ENCODE results near the gene EIF3L. TPM values are rescaled to one million over a fixed set of nuclear protein-coding genes. Genes with fewer than 3 reads are reported as not detected.

Gene EIF3L
- total and polyA plus RNA-seq, 2 of the 8 experiments (the other 6 are each of a cell fraction or from before 2014, with no cell fraction given): 639 to 886 TPM

GRCh38 chr22:37896939-37897338 lies 47.7 kb downstream of the EIF3L start:
- no peak for DNase-seq (ENCODE audit: low read depth in 1 of 2, low spot score in 2 of 2)
- Histone ChIP-seq H2BK120ac (replicated peaks; ENCODE audit: low read depth, low read length) (no peak overlapping the region), H2BK20ac (ENCODE audit: low read length) (0 out of 2 replicates have a peak overlapping the region, but pooled peaks have one; percentile 80), H3K4ac (replicated peaks; ENCODE audit: insufficient read length, low read depth, low read length) (no peak overlapping the region), H4K5ac (ENCODE audit: insufficient read length, low read depth, low read length) (no peak overlapping the region), H2BK12ac (ENCODE audit: low read depth, low read length) (peak overlapping the region; percentile 77), H3K23me2 (ENCODE audit: low read depth, low read length) (no peaks in the 10 kb centered on the region), H3K23ac (ENCODE audit: insufficient read length) (no peak overlapping the region), H3K9ac (replicated peaks in 1 of 4; ENCODE audit: extremely low read depth in 1 of 4, low read depth in 3 of 4, low read length in 3 of 4) (no peak overlapping the region), H4K91ac (replicated peaks; ENCODE audit: insufficient read length, low read length) (no peak overlapping the region), H3K27me3 (replicated peaks in 1 of 4; ENCODE audit: control insufficient read depth in 3 of 4, extremely low read depth in 1 of 4, insufficient read depth in 3 of 4, low read length in 3 of 4) (no peaks in the 10 kb centered on the region), H3K79me1 (ENCODE audit: low read depth, low read length) (no peaks in the 10 kb centered on the region; the same call in 1 of the 2 replicates), H3K18ac (ENCODE audit: extremely low read depth, low read length) (peak overlapping the region; percentile 87; the same call in 1 of the 2 replicates), H3K4me2 (ENCODE audit: insufficient read depth in 1 of 2, low read depth in 2 of 2, low read length in 2 of 2) (no peak overlapping the region), H3K4me3 (ENCODE audit: extremely low read depth in 1 of 4, insufficient read depth in 2 of 4, low read depth in 3 of 4, low read length in 4 of 4) (no peak overlapping the region), H3K79me2 (ENCODE audit: control insufficient read depth in 1 of 2, insufficient read depth in 2 of 2, low read length in 2 of 2) (no peaks in the 10 kb centered on the region), H3K36me3 (ENCODE audit: control insufficient read depth in 2 of 4, insufficient read depth in 4 of 4, low read length in 3 of 4) (peaks cover 0 to 2% (median 0%) of the 10 kb centered on the region in 4 experiments; a peak in 3 of 8 replicates), H4K20me1 (replicated peaks in 1 of 2; ENCODE audit: control insufficient read depth in 1 of 2, insufficient read depth in 2 of 2, low read length in 2 of 2) (no peaks in the 10 kb centered on the region), H2BK15ac (ENCODE audit: low read length) (no peak overlapping the region), H2AK5ac (ENCODE audit: low read depth, low read length) (no peak overlapping the region; the same call in 1 of the 2 replicates), H3K9me3 (ENCODE audit: insufficient read depth in 2 of 2, low read depth in 1 of 2, low read length in 1 of 2) (no peaks in the 10 kb centered on the region), H3K27ac (ENCODE audit: low read depth, low read length) (no peak overlapping the region), H4K8ac (ENCODE audit: extremely low read depth, insufficient read depth, low read length) (no peak overlapping the region), H2BK5ac (ENCODE audit: low read depth, low read length) (peak overlapping the region; percentile 71), H3K14ac (ENCODE audit: insufficient read length) (no peak overlapping the region), H3K56ac (replicated peaks; ENCODE audit: insufficient read length, low read depth, low read length) (no peak overlapping the region), H3K4me1 (replicated peaks in 1 of 4; ENCODE audit: control insufficient read depth in 3 of 4, insufficient read depth in 4 of 4, low read length in 3 of 4) (peaks cover 16 to 24% (median 20%) of the 10 kb centered on the region in 4 experiments), H2AFZ (ENCODE audit: low read length) (no peak overlapping the region)
- ChIA-PET POLR2A (ENCODE audit: partially characterized antibody) (interaction anchor here (1.0 to 9.8 kb wide), 12 partner anchors 7 to 92 kb away, joined by 3 to 150 read pairs (median 5); partner anchors contain the start of gene MICALL1), CTCF (ENCODE audit: partially characterized antibody) (interaction anchor here (0.7 to 15.4 kb wide), 14 partner anchors 9 to 353 kb away, joined by 3 to 158 read pairs (median 3); partner anchors contain the start of genes ANKRD54 and MICALL1)
- no peak for TF ChIP-seq CEBPB (IDR thresholded peaks at IDR 0.05; ENCODE audit: low read depth, low read length)
- no peak for TF ChIP-seq ASH2L (IDR thresholded peaks at IDR 0.05; ENCODE audit: low read length)
- TF ChIP-seq RAD21 (IDR thresholded peaks at IDR 0.05 in 1 of 2, conservative IDR thresholded peaks at IDR 0.05 in 1 of 2; ENCODE audit: low read depth in 2 of 2, low read length in 2 of 2): no peak
- TF ChIP-seq ATF2 (IDR thresholded peaks at IDR 0.05; ENCODE audit: low read length): no peak
- no peak for TF ChIP-seq SAP30 (IDR thresholded peaks at IDR 0.05; ENCODE audit: insufficient read depth, insufficient replicate concordance, low read length)
- no peak for TF ChIP-seq KDM4A (IDR thresholded peaks at IDR 0.05; ENCODE audit: low read depth, low read length, severe bottlenecking)
- TF ChIP-seq CHD1 (IDR thresholded peaks at IDR 0.05; ENCODE audit: low read depth, low read length): no peak
- TF ChIP-seq MAFK (IDR thresholded peaks at IDR 0.05; ENCODE audit: low read depth, low read length): no peak
- no peak for TF ChIP-seq RNF2 (IDR thresholded peaks at IDR 0.05; ENCODE audit: borderline replicate concordance, low read depth, low read length, missing control alignments, poor library complexity, severe bottlenecking)
- TF ChIP-seq SP2 (IDR thresholded peaks at IDR 0.05; ENCODE audit: low read length): no peak
- no peak for FAIRE-seq
- 77% methylated on average over 3 of the region's 3 CpGs; no CpG with 5 or more reads in 1 of the 2 experiments for WGBS, 2 experiments (ENCODE audit: extremely low coverage in 1 of 2, insufficient coverage in 1 of 2, insufficient read length in 1 of 2, insufficient replicate concordance in 2 of 2, low coverage in 1 of 2, low lambda C conversion rate in 2 of 2, missing lambda C conversion rate in 1 of 2)
